GM23248 (cell line): Measurements from ENCODE around the gene METTL25. TPM values are rescaled to one million over a fixed set of nuclear protein-coding genes. Genes with fewer than 3 reads are reported as not detected.
A peak's percentile ranks its signal among the peaks of the same experiment; 100 is the strongest.

ENCODE experiments used
- DNase-seq: peaks from one replicate; pipeline ENCODE4 v3.0.0-alpha.2; 2015
- H2AFZ ChIP-seq: fragments of 200-600 bp; sonication (generic); 2 replicates; pipeline ENCODE4 v1.6.1; 2016; ENCODE audit warnings: antibody characterized with exemption
- H3F3A ChIP-seq: fragments of 200-600 bp; sonication (generic); 2 replicates; pipeline ENCODE4 v1.6.1; 2016; ENCODE audit warnings: mild to moderate bottlenecking, antibody characterized with exemption, mixed run types; ENCODE audit not compliant: insufficient read depth
- H3K27ac ChIP-seq: fragments of 200-600 bp; sonication (generic); 2 replicates; pipeline ENCODE4 v1.5.1; 2016; ENCODE audit warnings: mild to moderate bottlenecking
- H3K27me3 ChIP-seq: fragments of 200-600 bp; sonication (generic); replicated peaks from 2 replicates; pipeline ENCODE4 v1.6.1; 2016; ENCODE audit warnings: mild to moderate bottlenecking; ENCODE audit not compliant: insufficient read depth
- H3K36me3 ChIP-seq: fragments of 200-600 bp; sonication (generic); 2 replicates; pipeline ENCODE4 v1.6.1; 2016; ENCODE audit warnings: low read depth, mild to moderate bottlenecking
- H3K4me1 ChIP-seq: fragments of 200-600 bp; sonication (generic); 2 replicates; pipeline ENCODE4 v1.6.1; 2016; ENCODE audit warnings: mild to moderate bottlenecking; ENCODE audit not compliant: insufficient read depth
- H3K4me2 ChIP-seq: fragments of 200-600 bp; sonication (generic); one replicate; pipeline ENCODE4 v1.6.1; 2016; ENCODE audit warnings: mild to moderate bottlenecking; ENCODE audit not compliant: unreplicated experiment
- H3K4me3 ChIP-seq: fragments of 200-600 bp; sonication (generic); 2 replicates; pipeline ENCODE4 v1.5.1; 2016; ENCODE audit warnings: mild to moderate bottlenecking
- H3K79me2 ChIP-seq: fragments of 200-600 bp; sonication (generic); 2 replicates; pipeline ENCODE4 v1.6.1; 2016; ENCODE audit warnings: mild to moderate bottlenecking; ENCODE audit not compliant: insufficient read depth
- H3K9ac ChIP-seq: fragments of 200-600 bp; sonication (generic); 2 replicates; pipeline ENCODE4 v1.6.1; 2016; ENCODE audit warnings: mild to moderate bottlenecking
- H3K9me2 ChIP-seq: fragments of 200-600 bp; sonication (generic); 2 replicates; pipeline ENCODE4 v1.6.1; 2016; ENCODE audit warnings: mixed run types, mild to moderate bottlenecking, moderate library complexity; ENCODE audit not compliant: insufficient read depth
- H3K9me3 ChIP-seq: fragments of 200-600 bp; sonication (generic); one replicate; pipeline ENCODE4 v1.6.1; 2017; ENCODE audit warnings: low read depth
- H4K20me1 ChIP-seq: fragments of 200-600 bp; sonication (generic); 2 replicates; pipeline ENCODE4 v1.6.0; 2016; ENCODE audit not compliant: insufficient read depth
- EZH2 ChIP-seq: fragments of 200-600 bp; sonication (generic); IDR thresholded peaks from 2 replicates; pipeline ENCODE4 v1.6.1; 2018; ENCODE audit warnings: antibody characterized with exemption, mild to moderate bottlenecking; ENCODE audit not compliant: insufficient read depth, poor library complexity, severe bottlenecking
- EZH2phosphoT487 ChIP-seq: fragments of 200-600 bp; sonication (generic); IDR thresholded peaks from 2 replicates; pipeline ENCODE4 v1.6.1; 2018; ENCODE audit warnings: antibody characterized with exemption, moderate library complexity, mild to moderate bottlenecking, low read depth; ENCODE audit not compliant: insufficient read depth
- WGBS, 2 experiments: methylation state at CpG; one replicate each; pipeline ENCODE4 v1.1.6; 2015 to 2017; ENCODE audit warnings: low lambda C conversion rate in 2 of 2, low coverage in 1 of 2; ENCODE audit errors: missing lambda C conversion rate in 2 of 2; 5-methylcytosine and 5-hydroxymethylcytosine counted together
- in situ Hi-C: fragments of 300-500 bp; cut with MboI; formaldehyde crosslinking; loops from 2 replicates; pipeline ENCODE4 v1.15.0; 2020
- polyA plus RNA-seq: library from polyadenylated mRNA; unstranded; fragments of >200 nt; fragmentation: Nextera tagmentation; extraction: Ambion mirVana; gene quantifications from 2 replicates; pipeline ENCODE4 v1.2.1, GENCODE V29; 2016
- total RNA-seq: library from RNA; depleted of rRNA; stranded (reverse); fragments of >200 nt; shearing (Covaris generic); gene quantifications from 2 replicates; pipeline ENCODE4 v1.2.3, GENCODE V29; 2014

The METTL25 gene
- total and polyA plus RNA-seq, 2 experiments from 2014 or later, result 5.6 to 6.9 TPM

DNA sequence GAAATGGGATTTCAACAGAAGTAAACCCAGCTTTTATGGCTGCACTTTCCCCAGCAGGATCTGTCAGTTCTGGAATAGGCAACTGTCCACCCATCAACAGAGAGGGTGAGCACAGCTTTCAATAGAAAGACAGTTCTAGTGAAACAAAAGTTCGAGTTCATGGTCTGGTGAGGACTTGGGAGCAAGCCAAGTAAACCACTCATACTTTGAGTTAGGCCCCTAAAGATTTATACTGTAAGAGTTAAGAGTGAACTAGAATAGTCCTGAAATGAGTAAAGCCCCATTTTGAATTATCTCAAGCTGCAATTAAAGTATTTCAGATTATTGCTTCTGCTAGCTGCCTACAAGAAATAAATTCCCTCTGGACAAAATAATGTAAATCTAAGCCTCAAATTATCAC lies 82.6 kb downstream of the METTL25 start:
- H3K9ac ChIP-seq, result no peak overlapping the region
- 42 to 65% methylated on average over 1 of the region's 1 CpG for WGBS, 2 experiments
- H3K4me3 ChIP-seq, result no peak overlapping the region
- H3K79me2 ChIP-seq, result no peaks in the 10 kb centered on the region
- TF ChIP-seq EZH2 (no peak), EZH2phosphoT487 (no peak)
- no peak overlapping the region for H3K4me2 ChIP-seq
- no peaks in the 10 kb centered on the region for H3F3A ChIP-seq
- H4K20me1 ChIP-seq, result no peaks in the 10 kb centered on the region
- no peaks in the 10 kb centered on the region for H3K4me1 ChIP-seq
- H3K9me3 ChIP-seq, result no peaks in the 10 kb centered on the region
- in situ Hi-C loops, result no loop called here
- no peak overlapping the region for H2AFZ ChIP-seq
- H3K27me3 ChIP-seq, result no peaks in the 10 kb centered on the region
- no peaks in the 10 kb centered on the region for H3K36me3 ChIP-seq
- DNase-seq, result no peak
- no peak overlapping the region for H3K27ac ChIP-seq
- H3K9me2 ChIP-seq, result no peaks in the 10 kb centered on the region

DNA sequence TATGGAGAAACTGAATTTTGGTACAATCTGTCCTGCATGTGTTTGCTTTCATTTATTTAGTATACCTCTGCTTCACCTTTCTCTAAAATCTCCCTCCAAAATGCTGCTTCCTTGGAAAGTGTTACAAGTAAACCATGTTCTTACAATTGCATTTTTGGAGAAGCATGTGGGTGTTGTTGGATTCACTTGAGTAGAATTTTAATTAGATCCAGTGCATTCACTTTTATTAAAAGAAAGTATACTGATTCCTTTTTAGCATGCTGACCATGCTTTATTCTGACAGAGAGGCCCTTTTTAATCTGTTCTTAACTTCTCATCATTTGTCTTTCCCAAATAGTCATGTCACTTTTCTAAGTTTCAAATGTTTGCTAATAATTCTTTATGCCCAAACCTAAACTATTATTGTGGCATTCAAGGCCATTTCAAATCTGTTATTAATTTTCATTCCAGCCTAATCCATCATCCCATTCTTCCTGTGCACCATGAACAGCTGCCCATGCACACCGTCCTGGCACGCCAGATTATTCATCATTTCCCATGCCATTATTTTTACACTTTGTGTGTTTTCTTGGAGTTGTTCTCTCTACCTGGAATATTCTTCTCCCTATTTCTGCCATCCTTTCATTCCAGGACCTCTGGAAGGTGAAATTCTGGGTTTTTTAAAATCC lies 90.7 kb downstream of the METTL25 start:
- no peaks in the 10 kb centered on the region for H4K20me1 ChIP-seq
- H3K9ac ChIP-seq, result no peak overlapping the region
- H3F3A ChIP-seq, result peaks cover 8% of the 10 kb centered on the region; the same call in 1 of the 2 replicates
- H3K4me2 ChIP-seq, result no peak overlapping the region
- no peaks in the 10 kb centered on the region for H3K9me2 ChIP-seq
- H3K27ac ChIP-seq, result no peak overlapping the region
- DNase-seq, result peak; percentile 28
- in situ Hi-C loops, result no loop called here
- no peaks in the 10 kb centered on the region for H3K79me2 ChIP-seq
- WGBS, 2 experiments, result 53 to 59% methylated on average over 2 of the region's 2 CpGs
- H3K4me1 ChIP-seq, result peaks cover 13% of the 10 kb centered on the region
- no peaks in the 10 kb centered on the region for H3K9me3 ChIP-seq
- TF ChIP-seq EZH2phosphoT487, result no peak
- TF ChIP-seq EZH2, result no peak
- H2AFZ ChIP-seq, result no peak overlapping the region
- H3K27me3 ChIP-seq, result no peaks in the 10 kb centered on the region
- 0 out of 2 replicates have a peak overlapping the region, but pooled peaks have one; percentile 7 for H3K4me3 ChIP-seq
- H3K36me3 ChIP-seq, result no peaks in the 10 kb centered on the region

DNA sequence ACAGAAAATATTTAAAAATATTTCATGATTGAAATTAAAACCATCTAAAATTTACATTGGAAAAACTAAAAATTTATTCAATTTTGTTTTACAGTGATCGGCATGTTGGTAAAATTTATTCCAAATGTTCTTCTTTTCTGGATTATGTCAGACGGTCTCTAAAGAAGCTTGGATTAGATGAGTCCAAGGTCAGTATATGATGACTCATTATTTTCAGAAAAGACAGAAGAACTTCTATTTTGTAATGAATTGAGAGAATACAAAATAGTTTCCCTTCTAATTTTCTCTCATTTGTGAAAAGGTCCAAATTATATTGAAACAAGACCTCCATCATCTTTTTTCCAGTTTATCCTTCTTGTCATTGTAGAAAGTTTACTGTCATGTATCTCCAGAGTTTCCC lies 98.3 kb downstream of the METTL25 start:
- H3K4me1 ChIP-seq, result 0 out of 2 replicates have a peak, but pooled peaks cover 3% of the 10 kb centered on the region
- WGBS, 2 experiments, result 38 to 39% methylated on average over 2 of the region's 2 CpGs
- no peak overlapping the region for H3K9ac ChIP-seq
- in situ Hi-C loops, result no loop called here
- no peak for TF ChIP-seq EZH2
- no peak for TF ChIP-seq EZH2phosphoT487
- DNase-seq, result no peak
- no peak overlapping the region for H3K4me2 ChIP-seq
- H3K79me2 ChIP-seq, result no peaks in the 10 kb centered on the region
- H3K27me3 ChIP-seq, result no peaks in the 10 kb centered on the region
- H4K20me1 ChIP-seq, result no peaks in the 10 kb centered on the region
- H3K9me2 ChIP-seq, result no peaks in the 10 kb centered on the region
- no peaks in the 10 kb centered on the region for H3F3A ChIP-seq
- H3K9me3 ChIP-seq, result no peaks in the 10 kb centered on the region
- H3K36me3 ChIP-seq, result no peaks in the 10 kb centered on the region
- no peak overlapping the region for H3K27ac ChIP-seq
- H3K4me3 ChIP-seq, result no peak overlapping the region
- H2AFZ ChIP-seq, result no peak overlapping the region

DNA sequence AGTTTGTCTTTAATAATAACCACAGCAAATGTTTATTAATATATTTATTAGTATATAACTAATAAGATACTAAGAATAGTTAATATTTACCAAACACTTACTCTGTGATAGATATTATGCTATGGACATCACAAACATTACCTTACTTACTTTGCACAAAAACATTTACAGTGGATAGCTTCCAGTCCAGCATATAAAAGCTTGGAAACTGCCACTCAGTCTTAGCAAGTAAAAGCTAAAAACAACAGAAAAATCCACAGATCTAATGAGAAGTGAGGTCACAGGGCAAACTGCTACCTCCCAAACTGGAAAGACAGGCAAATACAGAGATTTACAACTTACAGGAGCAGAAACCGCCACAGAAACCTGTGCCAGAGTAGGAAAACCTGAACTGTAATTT lies 99.8 kb downstream of the METTL25 start:
- no peaks in the 10 kb centered on the region for H3K27me3 ChIP-seq
- 96 to 100% methylated on average over 1 of the region's 1 CpG for WGBS, 2 experiments
- H3K4me3 ChIP-seq, result no peak overlapping the region
- H3K36me3 ChIP-seq, result no peaks in the 10 kb centered on the region
- no peaks in the 10 kb centered on the region for H3F3A ChIP-seq
- no peaks in the 10 kb centered on the region for H3K9me2 ChIP-seq
- no peak for TF ChIP-seq EZH2phosphoT487
- TF ChIP-seq EZH2, result no peak
- no peaks in the 10 kb centered on the region for H4K20me1 ChIP-seq
- H3K9ac ChIP-seq, result no peak overlapping the region
- no peak overlapping the region for H3K27ac ChIP-seq
- 0 out of 2 replicates have a peak, but pooled peaks cover 3% of the 10 kb centered on the region for H3K4me1 ChIP-seq
- no peak overlapping the region for H2AFZ ChIP-seq
- no peak overlapping the region for H3K4me2 ChIP-seq
- no peaks in the 10 kb centered on the region for H3K9me3 ChIP-seq
- no peaks in the 10 kb centered on the region for H3K79me2 ChIP-seq
- in situ Hi-C loops, result no loop called here
- DNase-seq, result no peak
